IMR-90 (cell line): ENCODE results near the gene CNIH2. TPM values are rescaled to one million over a fixed set of nuclear protein-coding genes. Genes with fewer than 3 reads are reported as not detected.

ENCODE experiments used
- ATAC-seq: fragments of 200-7000 bp; cut with Tn5 transposase; 2 replicates; pipeline ENCODE4 v1.9.1; 2020; ENCODE audit warnings: low read depth, mild to moderate bottlenecking, moderate library complexity
- BruUV-seq: library from RNA; stranded (reverse); fragments of 400-500 nt; replicated peaks from 2 replicates; lab custom pipeline; 2021; lab: Mats Ljungman, UMichigan
- CTCF ChIA-PET: fragments of 300-600 bp; formaldehyde crosslinking; extraction: SDS; loops from one replicate; lab custom pipeline; 2021; ENCODE audit warnings: antibody characterized with exemption; lab: Yijun Ruan, JAX
- POLR2A ChIA-PET: fragments of 300-600 bp; sonication (Branson Sonifier 250); formaldehyde crosslinking; loops from one replicate; lab custom pipeline; 2022; ENCODE audit warnings: antibody characterized with exemption; ENCODE audit not compliant: unreplicated experiment; lab: Charles Lee
- DNase-seq: peaks from one replicate; pipeline ENCODE4 v3.0.0; 2013
- H2AFZ ChIP-seq: replicated peaks from 2 replicates; pipeline ENCODE3; 2013; ENCODE audit warnings: low read length, mild to moderate bottlenecking; ENCODE audit not compliant: poor library complexity
- H2AK5ac ChIP-seq: 2 replicates; pipeline ENCODE4 v1.6.1; 2013; ENCODE audit warnings: low read depth, low read length, inconsistent platforms
- H2AK9ac ChIP-seq: replicated peaks from 2 replicates; pipeline ENCODE3; 2013; ENCODE audit warnings: mild to moderate bottlenecking, low read depth, low read length, moderate library complexity; ENCODE audit not compliant: poor library complexity
- H2BK120ac ChIP-seq: 2 replicates; pipeline ENCODE4 v1.6.1; 2013; ENCODE audit warnings: low read depth, low read length, inconsistent platforms
- H2BK15ac ChIP-seq: 3 replicates; pipeline ENCODE4 v1.6.1; 2013; ENCODE audit warnings: low read depth, low read length, inconsistent platforms
- H2BK20ac ChIP-seq: 2 replicates; pipeline ENCODE4 v1.6.1; 2013; ENCODE audit warnings: low read depth, mild to moderate bottlenecking, inconsistent platforms, low read length, moderate library complexity
- H2BK5ac ChIP-seq: 2 replicates; pipeline ENCODE4 v1.6.1; 2013; ENCODE audit warnings: mild to moderate bottlenecking, low read depth, low read length, inconsistent platforms; ENCODE audit not compliant: poor library complexity, severe bottlenecking
- H3K14ac ChIP-seq: replicated peaks from 2 replicates; pipeline ENCODE4 v1.6.1; 2013; ENCODE audit warnings: low read depth, low read length, inconsistent platforms
- H3K18ac ChIP-seq: 2 replicates; pipeline ENCODE4 v1.6.1; 2013; ENCODE audit warnings: low read depth, low read length, control low read depth
- H3K23ac ChIP-seq: 2 replicates; pipeline ENCODE4 v1.6.1; 2013; ENCODE audit warnings: low read depth, low read length, inconsistent platforms
- H3K27ac ChIP-seq: 2 replicates; pipeline ENCODE4 v1.5.1; 2013; ENCODE audit warnings: mild to moderate bottlenecking, control low read depth, low read length; ENCODE audit not compliant: insufficient read depth
- H3K27me3 ChIP-seq: 2 replicates; pipeline ENCODE4 v1.6.1; 2013; ENCODE audit warnings: low read length; ENCODE audit not compliant: control insufficient read depth, insufficient read depth
- H3K36me3 ChIP-seq: 2 replicates; pipeline ENCODE4 v1.6.1; 2013; ENCODE audit warnings: low read length, mixed read lengths; ENCODE audit not compliant: control insufficient read depth, insufficient read depth
- H3K4ac ChIP-seq: 2 replicates; pipeline ENCODE4 v1.6.1; 2013; ENCODE audit warnings: low read depth, low read length, inconsistent platforms
- H3K4me1 ChIP-seq: 2 replicates; pipeline ENCODE4 v1.6.1; 2013; ENCODE audit warnings: low read length, mixed read lengths; ENCODE audit not compliant: control insufficient read depth, insufficient read depth
- H3K4me2 ChIP-seq: 2 replicates; pipeline ENCODE4 v1.6.1; 2013; ENCODE audit warnings: low read depth, mild to moderate bottlenecking, control low read depth, low read length, moderate library complexity
- H3K4me3 ChIP-seq: 2 replicates; pipeline ENCODE4 v1.5.1; 2013; ENCODE audit warnings: low read depth, mild to moderate bottlenecking, control low read depth, low read length, moderate library complexity; ENCODE audit not compliant: insufficient read depth
- H3K56ac ChIP-seq: 2 replicates; pipeline ENCODE4 v1.6.1; 2013; ENCODE audit warnings: low read length, inconsistent platforms; ENCODE audit not compliant: insufficient read depth; ENCODE audit errors: extremely low read depth
- H3K79me1 ChIP-seq, 2 experiments: 2 replicates each; pipeline ENCODE4 v1.6.1; 2013; ENCODE audit warnings: low read length in 2 of 2, inconsistent platforms in 1 of 2, low read depth in 1 of 2
- H3K9ac ChIP-seq: 2 replicates; pipeline ENCODE4 v1.6.1; 2013; ENCODE audit warnings: low read depth, low read length, control low read depth
- H3K9me1 ChIP-seq: 2 replicates; pipeline ENCODE4 v1.6.1; 2013; ENCODE audit warnings: low read length, inconsistent platforms; ENCODE audit not compliant: insufficient read depth
- H3K9me3 ChIP-seq: 2 replicates; pipeline ENCODE4 v1.6.1; 2013; ENCODE audit warnings: low read length; ENCODE audit not compliant: control insufficient read depth, insufficient read depth
- H4K20me1 ChIP-seq: 2 replicates; pipeline ENCODE4 v1.6.1; 2013; ENCODE audit warnings: low read length, inconsistent platforms; ENCODE audit not compliant: insufficient read depth
- H4K5ac ChIP-seq: 2 replicates; pipeline ENCODE4 v1.6.1; 2013; ENCODE audit warnings: mild to moderate bottlenecking, low read depth, low read length, control low read depth
- H4K8ac ChIP-seq, 2 experiments: 2 replicates each; pipeline ENCODE4 v1.6.1; 2013; ENCODE audit warnings: low read depth in 2 of 2, low read length in 2 of 2, control low read depth in 1 of 2, inconsistent platforms in 1 of 2
- H4K91ac ChIP-seq: 2 replicates; pipeline ENCODE4 v1.6.1; 2013; ENCODE audit warnings: low read depth, low read length, inconsistent platforms; ENCODE audit not compliant: insufficient read depth
- BHLHE40 ChIP-seq: fragments of 150-350 bp; IDR thresholded peaks from 2 replicates; pipeline ENCODE4 v1.6.1; 2016; ENCODE audit warnings: mild to moderate bottlenecking, low read depth, low read length
- CHD1 ChIP-seq: IDR thresholded peaks from 2 replicates; pipeline ENCODE4 v1.6.1; 2012; ENCODE audit warnings: low read depth, low read length, improper control_type of control experiment
- MAFK ChIP-seq: IDR thresholded peaks from 2 replicates; pipeline ENCODE4 v1.6.1; 2012; ENCODE audit warnings: low read depth, low read length, improper control_type of control experiment
- MAZ ChIP-seq: IDR thresholded peaks from 2 replicates; pipeline ENCODE4 v1.6.1; 2012; ENCODE audit warnings: low read depth, mild to moderate bottlenecking, low read length, improper control_type of control experiment, moderate library complexity, borderline replicate concordance
- MXI1 ChIP-seq: IDR thresholded peaks from 2 replicates; pipeline ENCODE4 v1.6.1; 2012; ENCODE audit warnings: low read depth, mild to moderate bottlenecking, low read length, moderate library complexity, borderline replicate concordance
- NFE2L2 ChIP-seq: fragments of 150-350 bp; IDR thresholded peaks from 2 replicates; pipeline ENCODE4 v1.6.1; 2016; ENCODE audit warnings: low read depth, mild to moderate bottlenecking, low read length
- POLR2A ChIP-seq: IDR thresholded peaks from 2 replicates; pipeline ENCODE4 v1.6.1; 2012; ENCODE audit warnings: mild to moderate bottlenecking, low read depth, low read length
- RAD21 ChIP-seq: IDR thresholded peaks from 2 replicates; pipeline ENCODE4 v1.6.1; 2012; ENCODE audit warnings: low read length, improper control_type of control experiment
- WGBS, 2 experiments: methylation state at CpG; one replicate each; pipeline versions ENCODE4 v1.1.5 to v1.1.7; 2013; ENCODE audit warnings: missing lambda C conversion rate in 2 of 2; ENCODE audit not compliant: insufficient read length in 1 of 2; ENCODE audit errors: extremely low coverage in 2 of 2; 5-methylcytosine and 5-hydroxymethylcytosine counted together
- dilution Hi-C: fragments of 300-500 bp; cut with HindIII; formaldehyde crosslinking; loops from one replicate; pipeline ENCODE4 v1.14.3; 2018; ENCODE audit warnings: low sequenced_read_pairs; ENCODE audit not compliant: unreplicated experiment
- in situ Hi-C: fragments of 300-500 bp; cut with MboI; formaldehyde crosslinking; loops from 3 replicates; pipeline ENCODE4 v1.14.3; 2019; ENCODE audit warnings: low sequenced_read_pairs, inconsistent platforms, mixed read lengths
- intact Hi-C: fragments of 100-400 bp; cut with micrococcal nuclease; formaldehyde crosslinking; loops from 2 replicates; pipeline ENCODE4 v1.10.0; 2022
- polyA plus RNA-seq, 3 experiments: library from polyadenylated mRNA; depleted of rRNA; stranded (reverse); fragments of >200 nt; gene quantifications; 2 replicates each; pipeline ENCODE4 v1.2.3, GENCODE V29; 2012; ENCODE audit warnings: low replicate concordance in 1 of 3
- total RNA-seq: library from RNA; depleted of rRNA; stranded (reverse); fragments of >200 nt; gene quantifications from 2 replicates; pipeline ENCODE4 v1.2.3, GENCODE V29; 2012
- TF ChIP-seq, protein P1 (sequence below): fragments of 150-350 bp; IDR thresholded peaks from 2 replicates; pipeline ENCODE4 v1.6.1; 2017; ENCODE audit warnings: mild to moderate bottlenecking, antibody characterized with exemption, low read length, low read depth

CNIH2 gene
- total and polyA plus RNA-seq, 2 of the 4 experiments (the other 2 are of a cell fraction), result 0.54 to 3.4 TPM

DNA sequence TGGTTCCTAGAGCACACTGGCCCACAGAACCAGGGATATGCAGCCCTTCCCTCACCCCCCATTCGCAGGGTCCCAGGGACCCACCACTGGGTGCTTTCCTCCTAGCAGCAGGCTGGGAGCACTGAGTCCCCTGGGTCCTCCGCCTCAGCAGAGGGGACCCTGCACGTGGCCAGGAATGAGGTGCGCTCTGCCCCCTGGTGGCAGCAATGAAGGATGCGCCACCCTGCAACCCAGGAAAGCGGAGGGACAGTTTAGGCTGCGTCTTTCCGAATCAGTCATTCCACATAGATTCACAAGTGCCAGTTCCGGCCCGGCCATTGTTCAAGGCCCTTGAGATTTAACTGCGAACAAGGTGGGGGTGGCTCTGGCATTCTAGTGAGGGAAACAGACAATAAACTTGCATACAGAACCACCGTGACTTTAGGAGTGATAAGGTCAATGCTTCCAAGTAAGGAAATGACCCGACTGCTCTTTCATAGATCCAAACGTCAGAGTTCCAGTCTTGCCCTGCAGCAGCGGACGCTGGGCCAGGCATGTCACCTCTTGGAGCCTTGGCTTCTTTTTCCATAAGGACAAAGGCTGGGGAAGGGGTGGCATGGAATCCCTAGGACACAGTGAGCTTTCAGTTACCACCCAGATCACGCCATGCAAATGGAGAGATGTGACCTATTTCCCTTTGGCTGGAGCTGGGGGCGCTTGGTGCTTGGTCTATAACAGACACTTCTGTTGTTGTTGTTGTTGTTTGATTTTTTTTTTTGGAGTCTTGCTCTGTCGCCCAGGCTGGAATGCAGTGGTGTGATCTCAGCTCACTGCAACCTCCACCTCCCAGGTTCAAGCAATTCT is 50.5 kb downstream of the CNIH2 start (continued):
- TF ChIP-seq MAZ, result peak; percentile 19; the same call in 1 of the 2 replicates
- TF ChIP-seq NFE2L2, result no peak
- peak; percentile 84 for TF ChIP-seq RAD21
- no peak for TF ChIP-seq CHD1

- H3K27ac ChIP-seq, result no peak overlapping the region
- POLR2A ChIA-PET, result interaction anchor here (0.6 to 1.1 kb wide), 2 partner anchors 16 to 290 kb away, joined by 7 read pairs; no protein-coding TSS in a partner anchor
- no peak overlapping the region for H3K9ac ChIP-seq
Measured at GRCh38 chr11:66329165-66329673, 51.2 kb downstream of the CNIH2 start.

More at GRCh38 chr11:66329165-66329673, 51.2 kb downstream of the CNIH2 start:
- Histone ChIP-seq H3K23ac (0 out of 2 replicates have a peak overlapping the region, but pooled peaks have one; percentile 32), H4K91ac (peak overlapping the region; percentile 50), H4K20me1 (no peaks in the 10 kb centered on the region; the same call in 1 of the 2 replicates), H3K79me1 (peaks cover 0 to 54% of the 10 kb centered on the region in 2 experiments), H3K36me3 (peaks cover 16% of the 10 kb centered on the region), H3K9me3 (no peaks in the 10 kb centered on the region), H3K56ac (no peak overlapping the region), H2AK5ac (no peak overlapping the region), H4K8ac (no peak overlapping the region; a peak in 1 of 4 replicates), H2BK120ac (peak overlapping the region; percentile 10), H4K5ac (0 out of 2 replicates have a peak overlapping the region, but pooled peaks have one; percentile 40), H3K4me1 (peaks cover 42% of the 10 kb centered on the region), H2BK5ac (no peak overlapping the region), H2BK20ac (0 out of 2 replicates have a peak overlapping the region, but pooled peaks have one; percentile 3), H3K4ac (peak overlapping the region; percentile 43), H3K4me2 (no peak overlapping the region), H3K4me3 (no peak overlapping the region), H3K9me1 (peaks cover 28% of the 10 kb centered on the region), H2AK9ac (no peak overlapping the region), H2AFZ (no peak overlapping the region), H3K18ac (no peak overlapping the region), H3K27me3 (no peaks in the 10 kb centered on the region), H3K14ac (no peak overlapping the region), H2BK15ac (peak overlapping the region; percentile 54; the same call in 1 of the 3 replicates)
- dilution Hi-C loops (no loop called here), in situ Hi-C loops (no loop called here), intact Hi-C loops (no loop called here)
- WGBS, 2 experiments, result no CpG with 5 or more reads among the region's 3 CpGs
- BruUV-seq, result no TSS peak
- no peak for DNase-seq
- ATAC-seq, result no peak
- TF ChIP-seq BHLHE40, result no peak
- peak; percentile 55; the same call in 1 of the 2 replicates for TF ChIP-seq MAFK
- no peak for TF ChIP-seq MAZ
- TF ChIP-seq RAD21, result no peak
- TF ChIP-seq POLR2A, result no peak
- no peak for TF ChIP-seq CHD1
- no peak for TF ChIP-seq MXI1
- TF ChIP-seq, protein P1, sequence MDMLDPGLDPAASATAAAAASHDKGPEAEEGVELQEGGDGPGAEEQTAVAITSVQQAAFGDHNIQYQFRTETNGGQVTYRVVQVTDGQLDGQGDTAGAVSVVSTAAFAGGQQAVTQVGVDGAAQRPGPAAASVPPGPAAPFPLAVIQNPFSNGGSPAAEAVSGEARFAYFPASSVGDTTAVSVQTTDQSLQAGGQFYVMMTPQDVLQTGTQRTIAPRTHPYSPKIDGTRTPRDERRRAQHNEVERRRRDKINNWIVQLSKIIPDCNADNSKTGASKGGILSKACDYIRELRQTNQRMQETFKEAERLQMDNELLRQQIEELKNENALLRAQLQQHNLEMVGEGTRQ, result no peak
- CTCF ChIA-PET, result interaction anchor here (0.8 to 2.2 kb wide), 2 partner anchors 16 to 18 kb away, joined by 4 to 6 read pairs; no protein-coding TSS in a partner anchor
